Left lung (tissue), 10 donors: ENCODE measurements around the gene WDR37. TPM values are rescaled to one million over a fixed set of nuclear protein-coding genes. Genes with fewer than 3 reads are reported as not detected.
A peak's percentile ranks its signal among the peaks of the same experiment; 100 is the strongest.
"Not testable (repeated sequence)": the region's sequence is repeated elsewhere in the genome, so short reads cannot be mapped to it uniquely, and the experiment has no call there.

ENCODE experiments used
- ATAC-seq: fragments of 200-7000 bp; cut with Tn5 transposase; one replicate; pipeline ENCODE4 v1.9.1; 2020; ENCODE audit warnings: moderate library complexity
- DNase-seq, 4 donors: peaks; one replicate each; pipeline ENCODE4 v3.0.0-alpha.2; 2013 to 2020
- H3K27ac ChIP-seq, 2 donors: fragments of 200-600 bp; sonication (generic) in 1 of 2; one replicate each; pipeline versions ENCODE4 v1.5.0 to v1.8.0; 2020 to 2021
- H3K27me3 ChIP-seq, 2 donors: fragments of 200-600 bp; sonication (generic) in 1 of 2; one replicate each; pipeline versions ENCODE4 v1.5.0 to v1.8.0; 2020 to 2021
- H3K36me3 ChIP-seq, 2 donors: fragments of 200-600 bp; sonication (generic) in 1 of 2; one replicate each; pipeline versions ENCODE4 v1.5.0 to v1.8.0; 2020 to 2021
- H3K4me1 ChIP-seq, 2 donors: fragments of 200-600 bp; one replicate each; pipeline ENCODE4 v1.8.0; 2021
- H3K4me3 ChIP-seq, 2 donors: fragments of 200-600 bp; sonication (generic) in 1 of 2; one replicate each; pipeline versions ENCODE4 v1.5.0 to v1.8.0; 2020 to 2021; ENCODE audit warnings: mild to moderate bottlenecking in 1 of 2
- H3K9me3 ChIP-seq, 2 donors: fragments of 200-600 bp; sonication (generic) in 1 of 2; one replicate each; pipeline versions ENCODE4 v1.5.0 to v1.8.0; 2020 to 2021
- intact Hi-C, 2 donors: fragments of 100-400 bp; cut with DNase I; formaldehyde crosslinking; loops; one replicate each; pipeline versions ENCODE4 v1.11.2 to v1.14.2; 2022
- polyA plus RNA-seq, 6 donors: library from polyadenylated mRNA; unstranded; fragments of 120-200 nt; gene quantifications; one replicate each; pipeline ENCODE4 v1.2.1, GENCODE V29; 2013; ENCODE audit not compliant: insufficient read length in 6 of 6
- total RNA-seq, 2 donors: library from RNA; stranded (reverse); fragmentation: NEBNext Ultra II Directional; extraction: Animal tissue kit (Norgen Biotek cat#: 25700); gene quantifications; one replicate each; pipeline ENCODE4 v1.2.1, GENCODE V29; 2021
- TF ChIP-seq, protein P1 (sequence below), 2 donors: fragments of 200-600 bp; sonication (generic) in 1 of 2; IDR thresholded peaks; one replicate each; pipeline versions ENCODE4 v1.5.0 to v1.8.0; 2021; ENCODE audit warnings: antibody characterized with exemption in 2 of 2
- donor health status: DM: no; HTN: yes; CAD: no.
- donor health status: DM: no; HTN: no; CAD: no.

The WDR37 gene
- total and polyA plus RNA-seq, 8 donors: 16.1 to 23.8 (median 18.1) TPM

DNA sequence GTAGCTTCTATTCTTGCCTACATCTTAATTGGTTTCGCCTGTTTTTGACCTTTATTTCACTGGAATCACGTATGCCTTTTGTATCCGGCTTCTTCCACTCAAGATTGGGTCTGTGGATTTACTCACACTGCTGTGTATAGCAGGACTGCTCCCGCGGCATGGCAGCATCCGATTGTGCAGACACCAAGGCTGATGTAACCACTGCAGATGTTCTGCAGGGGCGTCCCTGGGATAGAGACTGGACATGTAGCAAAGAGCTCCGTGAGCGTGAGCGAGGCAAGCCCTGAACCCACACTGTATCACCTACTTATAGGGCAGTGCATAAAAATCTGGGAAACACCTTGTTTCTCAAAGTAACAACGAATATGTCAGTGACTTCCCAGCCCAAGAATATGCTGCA lies 19.1 kb upstream of the WDR37 start:
- ATAC-seq (no peak), DNase-seq (no peak)
- H3K9me3 ChIP-seq: no peaks in the 10 kb centered on the region
- H3K27me3 ChIP-seq: no peaks in the 10 kb centered on the region
- TF ChIP-seq, protein P1, sequence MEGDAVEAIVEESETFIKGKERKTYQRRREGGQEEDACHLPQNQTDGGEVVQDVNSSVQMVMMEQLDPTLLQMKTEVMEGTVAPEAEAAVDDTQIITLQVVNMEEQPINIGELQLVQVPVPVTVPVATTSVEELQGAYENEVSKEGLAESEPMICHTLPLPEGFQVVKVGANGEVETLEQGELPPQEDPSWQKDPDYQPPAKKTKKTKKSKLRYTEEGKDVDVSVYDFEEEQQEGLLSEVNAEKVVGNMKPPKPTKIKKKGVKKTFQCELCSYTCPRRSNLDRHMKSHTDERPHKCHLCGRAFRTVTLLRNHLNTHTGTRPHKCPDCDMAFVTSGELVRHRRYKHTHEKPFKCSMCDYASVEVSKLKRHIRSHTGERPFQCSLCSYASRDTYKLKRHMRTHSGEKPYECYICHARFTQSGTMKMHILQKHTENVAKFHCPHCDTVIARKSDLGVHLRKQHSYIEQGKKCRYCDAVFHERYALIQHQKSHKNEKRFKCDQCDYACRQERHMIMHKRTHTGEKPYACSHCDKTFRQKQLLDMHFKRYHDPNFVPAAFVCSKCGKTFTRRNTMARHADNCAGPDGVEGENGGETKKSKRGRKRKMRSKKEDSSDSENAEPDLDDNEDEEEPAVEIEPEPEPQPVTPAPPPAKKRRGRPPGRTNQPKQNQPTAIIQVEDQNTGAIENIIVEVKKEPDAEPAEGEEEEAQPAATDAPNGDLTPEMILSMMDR (IDR thresholded peaks at IDR 0.05): no peak
- peaks cover 0 to 2% of the 10 kb centered on the region in 2 donors for H3K4me1 ChIP-seq
- intact Hi-C loops: no loop called here
- no peak overlapping the region for H3K27ac ChIP-seq
- no peak overlapping the region for H3K4me3 ChIP-seq
- H3K36me3 ChIP-seq: peaks cover 3 to 56% of the 10 kb centered on the region in 2 donors

GRCh38 chr10:1038769-1039168 lies 17.4 kb upstream of the WDR37 start:
- DNase-seq, ATAC-seq, H3K27me3 ChIP-seq, H3K4me3 ChIP-seq, H3K9me3 ChIP-seq, intact Hi-C loops, H3K27ac ChIP-seq: not testable (repeated sequence)
- Histone ChIP-seq H3K36me3 (peaks cover 3 to 68% of the 10 kb centered on the region in 2 donors), H3K4me1 (peaks cover 0 to 19% of the 10 kb centered on the region in 2 donors)

- H3K27me3 ChIP-seq: no peaks in the 10 kb centered on the region
- peaks cover 0 to 33% of the 10 kb centered on the region in 2 donors for H3K4me1 ChIP-seq
- no peaks in the 10 kb centered on the region for H3K9me3 ChIP-seq
- no peak overlapping the region for H3K27ac ChIP-seq
- DNase-seq (no peak), ATAC-seq (no peak)
- TF ChIP-seq, protein P1 (IDR thresholded peaks at IDR 0.05): no peak
- intact Hi-C loops: no loop called here
- no peak overlapping the region for H3K4me3 ChIP-seq
- H3K36me3 ChIP-seq: peaks cover 3 to 68% of the 10 kb centered on the region in 2 donors
These were observed 16.1 kb upstream of the WDR37 start for GRCh38 chr10:1040133-1040532.

DNA sequence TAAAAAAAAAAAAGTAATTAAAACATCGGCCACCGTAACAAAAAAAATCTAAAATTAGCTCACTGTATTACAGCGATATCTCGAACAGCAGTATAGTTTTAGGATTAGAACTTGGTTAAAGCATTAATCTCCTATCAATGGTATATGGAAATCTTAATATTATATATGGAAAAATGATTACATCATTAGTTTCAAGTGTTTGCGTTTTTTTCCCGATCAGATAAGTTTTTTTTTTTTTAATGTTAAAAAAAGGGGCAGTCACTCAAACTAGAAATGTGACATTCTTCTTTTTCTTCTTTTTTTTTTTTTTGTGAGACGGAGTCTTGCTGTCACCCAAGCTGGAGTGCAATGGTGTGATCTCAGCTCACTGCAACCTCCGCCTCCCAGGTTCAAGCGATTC lies 14.7 kb upstream of the WDR37 start:
- ATAC-seq (no peak), DNase-seq (no peak)
- Histone ChIP-seq H3K9me3 (no peaks in the 10 kb centered on the region), H3K4me3 (no peak overlapping the region), H3K36me3 (peaks cover 3 to 65% of the 10 kb centered on the region in 2 donors), H3K27me3 (no peaks in the 10 kb centered on the region), H3K27ac (peak overlapping the region in 1 of 2 donors; percentile 96), H3K4me1 (peaks cover 0 to 45% of the 10 kb centered on the region in 2 donors)
- TF ChIP-seq, protein P1 (IDR thresholded peaks at IDR 0.05): no peak
- intact Hi-C loops: no loop called here

GRCh38 chr10:1043532-1043995 lies 12.6 kb upstream of the WDR37 start:
- ATAC-seq (peak; percentile 23), DNase-seq (peak in 1 of 4 donors; percentile 53)
- H3K9me3 ChIP-seq: no peaks in the 10 kb centered on the region
- peak overlapping the region in 1 of 2 donors; percentile 34 for H3K4me3 ChIP-seq
- TF ChIP-seq, protein P1 (IDR thresholded peaks at IDR 0.05): no peak
- peaks cover 3 to 45% of the 10 kb centered on the region in 2 donors for H3K36me3 ChIP-seq
- peak overlapping the region; percentile 49 to 96 for H3K27ac ChIP-seq
- H3K4me1 ChIP-seq: peaks cover 0 to 52% of the 10 kb centered on the region in 2 donors
- no peaks in the 10 kb centered on the region for H3K27me3 ChIP-seq
- intact Hi-C loops: no loop called here

GRCh38 chr10:1044146-1044545 lies 12.0 kb upstream of the WDR37 start:
- H3K36me3 ChIP-seq: peaks cover 3 to 41% of the 10 kb centered on the region in 2 donors

More at GRCh38 chr10:1044146-1044545, 12.0 kb upstream of the WDR37 start:
- peak overlapping the region in 1 of 2 donors; percentile 34 for H3K4me3 ChIP-seq
- no peak for DNase-seq
- H3K9me3 ChIP-seq: no peaks in the 10 kb centered on the region
- TF ChIP-seq, protein P1 (IDR thresholded peaks at IDR 0.05): no peak
- peaks cover 0 to 52% of the 10 kb centered on the region in 2 donors for H3K4me1 ChIP-seq
- no peaks in the 10 kb centered on the region for H3K27me3 ChIP-seq
- H3K27ac ChIP-seq: peak overlapping the region; percentile 49 to 96
- intact Hi-C loops: no loop called here
- no peak for ATAC-seq
